K562 (cell line): Measurements from ENCODE around the gene STIL. TPM values are rescaled to one million over a fixed set of nuclear protein-coding genes. Genes with fewer than 3 reads are reported as not detected.
A peak's percentile ranks its signal among the peaks of the same experiment; 100 is the strongest.

ENCODE experiments used
- ATAC-seq: fragments of 200-7000 bp; cut with Tn5 transposase; 3 replicates; pipeline ENCODE4 v1.9.1; 2020; ENCODE audit warnings: moderate library complexity
- BruUV-seq: library from RNA; stranded (reverse); fragments of 400-500 nt; replicated peaks from 2 replicates; lab custom pipeline; 2021; lab: Mats Ljungman, UMichigan
- CTCF ChIA-PET: fragments of 300-600 bp; formaldehyde crosslinking; extraction: SDS; loops from one replicate; lab custom pipeline; 2021; ENCODE audit warnings: low intra/inter-chr PET ratio; lab: Yijun Ruan, JAX
- POLR2A ChIA-PET: fragments of 300-600, 350-650 bp; sonication (Branson Sonifier 250); formaldehyde crosslinking; extraction: SDS; loops from one replicate; lab custom pipeline; 2021; ENCODE audit warnings: antibody characterized with exemption, inconsistent platforms; lab: Yijun Ruan, JAX
- DNase-seq, 4 experiments: peaks; one replicate each; pipeline versions ENCODE4 v3.0.0 to v3.0.0-alpha.2; 2011 to 2018; ENCODE audit warnings: low spot score in 3 of 4, mixed read lengths in 3 of 4; ENCODE audit errors: extremely low read depth in 1 of 4
- FAIRE-seq: peaks from 2 replicates; lab custom pipeline; 2011; peaks lifted over from hg19 to GRCh38; lab: Jason Lieb, UNC
- H2AFZ ChIP-seq: 2 replicates; pipeline ENCODE4 v1.6.0; 2011; ENCODE audit warnings: low read depth, low read length, control low read depth, inconsistent platforms
- H3K27ac ChIP-seq: fragments of 200-600 bp; 3 replicates; pipeline ENCODE4 v1.8.0; 2011; ENCODE audit warnings: low read depth, mild to moderate bottlenecking, control low read depth, inconsistent platforms, low read length, moderate library complexity, mixed read lengths; ENCODE audit errors: extremely low read depth
- H3K27me3 ChIP-seq, 2 experiments: fragments of 300-600 bp in 1 of 2; 2 replicates in 1 of 2; 3 replicates in 1 of 2; pipeline versions ENCODE4 v1.6.0 to v1.8.0; 2011; ENCODE audit warnings: inconsistent platforms in 2 of 2, low read length in 2 of 2, mild to moderate bottlenecking in 1 of 2, mixed read lengths in 1 of 2, moderate library complexity in 1 of 2; ENCODE audit not compliant: control insufficient read depth in 2 of 2, insufficient read depth in 2 of 2
- H3K36me3 ChIP-seq: fragments of 300-600 bp; 3 replicates; pipeline ENCODE4 v1.8.0; 2011; ENCODE audit warnings: mild to moderate bottlenecking, low read length, inconsistent platforms; ENCODE audit not compliant: control insufficient read depth, insufficient read depth
- H3K4me1 ChIP-seq, 2 experiments: fragments of 200-600 bp in 1 of 2; replicated peaks in 1 of 2; 2 replicates in 1 of 2; 3 replicates in 1 of 2; pipeline versions ENCODE4 v1.5.1 to v1.8.0; 2011; ENCODE audit warnings: inconsistent platforms in 2 of 2, low read length in 2 of 2, mild to moderate bottlenecking in 1 of 2, mixed read lengths in 1 of 2, moderate library complexity in 1 of 2; ENCODE audit not compliant: control insufficient read depth in 2 of 2, insufficient read depth in 2 of 2
- H3K4me2 ChIP-seq: 2 replicates; pipeline ENCODE4 v1.6.1; 2011; ENCODE audit warnings: low read length, control low read depth, inconsistent platforms, mixed read lengths; ENCODE audit not compliant: insufficient read depth
- H3K4me3 ChIP-seq: fragments of 200-600 bp; sonication (generic), shearing (Covaris generic); 2 replicates; pipeline ENCODE4 v1.5.1; 2016; ENCODE audit warnings: control low read depth, inconsistent platforms
- H3K79me2 ChIP-seq: fragments of 200-600 bp; 3 replicates; pipeline ENCODE4 v1.8.0; 2011; ENCODE audit warnings: low read length, inconsistent platforms; ENCODE audit not compliant: control insufficient read depth, insufficient read depth
- H3K9ac ChIP-seq, 2 experiments: 2 replicates each; pipeline versions ENCODE4 v1.6.0 to v1.6.1; 2011; ENCODE audit warnings: low read depth in 2 of 2, low read length in 2 of 2, control low read depth in 1 of 2, inconsistent platforms in 1 of 2, mild to moderate bottlenecking in 1 of 2, mixed read lengths in 1 of 2; ENCODE audit not compliant: insufficient read depth in 1 of 2
- H3K9me1 ChIP-seq: one replicate; pipeline ENCODE4 v1.6.0; 2011; ENCODE audit warnings: inconsistent platforms, mild to moderate bottlenecking, low read length, moderate library complexity; ENCODE audit not compliant: control insufficient read depth, insufficient read depth
- H3K9me3 ChIP-seq: replicated peaks from 2 replicates; pipeline ENCODE4 v1.5.1; 2011; ENCODE audit warnings: low read depth, low read length, inconsistent platforms; ENCODE audit not compliant: control insufficient read depth, insufficient read depth
- H4K20me1 ChIP-seq: replicated peaks from 2 replicates; pipeline ENCODE4 v1.6.1; 2011; ENCODE audit warnings: low read length, inconsistent platforms, mixed read lengths; ENCODE audit not compliant: control insufficient read depth, insufficient read depth
- CLOCK ChIP-seq: fragments of 250-450 bp; sonication (Bioruptor Pico); IDR thresholded peaks from 2 replicates; pipeline ENCODE4 v1.4.0; 2020; ENCODE audit warnings: mild to moderate bottlenecking, moderate library complexity, borderline replicate concordance
- CTCFL ChIP-seq: IDR thresholded peaks from 2 replicates; pipeline ENCODE4 v1.6.1; 2011; ENCODE audit warnings: borderline replicate concordance, low read depth, mild to moderate bottlenecking, moderate library complexity, low read length; ENCODE audit not compliant: insufficient read depth, poor library complexity, severe bottlenecking
- ETS2 ChIP-seq: IDR thresholded peaks from 2 replicates; pipeline ENCODE4 v1.6.1; 2016; ENCODE audit warnings: borderline replicate concordance, missing genetic modification characterization, mild to moderate bottlenecking, moderate library complexity, missing compliant biosample characterization; ENCODE audit not compliant: poor library complexity, severe bottlenecking
- MED1 ChIP-seq: sonication (generic); formaldehyde crosslinking; IDR thresholded peaks from 2 replicates; pipeline ENCODE4 v1.8.1; 2023; ENCODE audit warnings: missing genetic modification reagents, borderline replicate concordance
- POLR2A ChIP-seq: fragments of 450-650 bp; conservative IDR thresholded peaks from 2 replicates; pipeline ENCODE4 v1.6.1; 2016
- USF2 ChIP-seq: sonication (generic); formaldehyde crosslinking; IDR thresholded peaks from 2 replicates; pipeline ENCODE4 v1.5.0; 2020; ENCODE audit warnings: missing genetic modification reagents
- ZNF174 ChIP-seq: fragments of 250-450 bp; sonication (Bioruptor Pico); IDR thresholded peaks from 2 replicates; pipeline ENCODE4 v1.4.0; 2020; ENCODE audit warnings: mild to moderate bottlenecking
- ZNF239 ChIP-seq: fragments of 250-450 bp; sonication (Bioruptor Pico); IDR thresholded peaks from 2 replicates; pipeline ENCODE4 v1.4.0; 2020; ENCODE audit warnings: mild to moderate bottlenecking
- ZNF316 ChIP-seq: fragments of 450-650 bp; IDR thresholded peaks from 2 replicates; pipeline ENCODE4 v1.6.1; 2016
- ZSCAN32 ChIP-seq: fragments of 450-650 bp; formaldehyde crosslinking; IDR thresholded peaks from 2 replicates; pipeline ENCODE4 v1.4.0; 2020; ENCODE audit warnings: mild to moderate bottlenecking, moderate library complexity
- WGBS: fragments of 100-300 bp; shearing (Covaris generic); methylation state at CpG from one replicate; pipeline ENCODE4 v1.1.6; 2016; ENCODE audit warnings: low coverage, mixed read lengths; ENCODE audit not compliant: insufficient coverage; ENCODE audit errors: missing lambda C conversion rate; 5-methylcytosine and 5-hydroxymethylcytosine counted together
- in situ Hi-C: fragments of 300-500 bp; cut with MboI; formaldehyde crosslinking; loops from 4 replicates; pipeline ENCODE4 v1.15.0; 2018; ENCODE audit warnings: inconsistent platforms, mixed read lengths
- intact Hi-C: fragments of 100-400 bp; cut with micrococcal nuclease; formaldehyde crosslinking; loops from 2 replicates; pipeline ENCODE4 v1.14.2; 2022
- polyA plus RNA-seq, 8 experiments: library from polyadenylated mRNA; depleted of rRNA in 4 of 8; stranded (reverse) in 5 of 8; unstranded in 3 of 8; fragments of >200 nt; fragmentation: Nextera tagmentation in 2 of 8; fragmentation: Illumina TruSeq in 1 of 8; extraction: Ambion mirVana in 2 of 8; extraction: Trizol in 1 of 8; gene quantifications; 2 replicates each; pipeline versions ENCODE4 v1.2.1 to v1.2.3, GENCODE V29; 2011 to 2014; ENCODE audit warnings: inconsistent platforms in 1 of 8, missing spikeins in 1 of 8
- total RNA-seq, 7 experiments: library from RNA; depleted of rRNA in 6 of 7; stranded (reverse); fragments of >200 nt in 6 of 7; fragmentation: Illumina TruSeq in 2 of 7; extraction: Trizol in 2 of 7; gene quantifications; 2 replicates each; pipeline versions ENCODE4 v1.2.1 to v1.2.3, GENCODE V29; 2011 to 2021; ENCODE audit warnings: low replicate concordance in 1 of 7

The STIL gene
- total and polyA plus RNA-seq, 9 of the 15 experiments (the other 6 are each of a cell fraction or from before 2014, with no cell fraction given), result 10.5 to 77.4 (median 39.6) TPM

GRCh38 chr1:47249755-47250154 lies 64.2 kb downstream of the STIL start:
- no peaks in the 10 kb centered on the region for H3K9me1 ChIP-seq
- TF ChIP-seq POLR2A, result 0 out of 2 replicates have a peak, but pooled peaks have one; percentile 12
- TF ChIP-seq ETS2, result no peak
- TF ChIP-seq, all 486 proteins: peak for 1
- Histone ChIP-seq H3K79me2 (no peaks in the 10 kb centered on the region), H3K4me1 (peaks cover 2 to 9% of the 10 kb centered on the region in 2 experiments; a peak in 2 of 5 replicates), H3K4me2 (no peak overlapping the region), H3K4me3 (no peak overlapping the region), H2AFZ (no peak overlapping the region), H3K27ac (no peak overlapping the region), H3K36me3 (peaks cover 49% of the 10 kb centered on the region), H3K9ac (no peak overlapping the region), H3K9me3 (no peaks in the 10 kb centered on the region), H4K20me1 (no peaks in the 10 kb centered on the region), H3K27me3 (no peaks in the 10 kb centered on the region)
- FAIRE-seq, result no peak
- intact Hi-C loops (no loop called here), in situ Hi-C loops (no loop called here)
- no TSS peak for BruUV-seq
- ChIA-PET CTCF (no interaction called here), POLR2A (interaction anchor here (0.6 to 2.1 kb wide), 3 partner anchors 10 to 35 kb away, joined by 3 to 8 read pairs (median 4); no protein-coding TSS in a partner anchor)
- no peak for DNase-seq
- ATAC-seq, result no peak
- 86% methylated on average over 3 of the region's 3 CpGs for WGBS

- Histone ChIP-seq H3K9me1 (peaks cover 3% of the 10 kb centered on the region), H3K27ac (no peak overlapping the region), H3K9ac (no peak overlapping the region), H2AFZ (peak overlapping the region; percentile 67), H4K20me1 (no peaks in the 10 kb centered on the region), H3K36me3 (no peaks in the 10 kb centered on the region), H3K4me3 (no peak overlapping the region), H3K27me3 (no peaks in the 10 kb centered on the region), H3K79me2 (no peaks in the 10 kb centered on the region), H3K4me1 (peaks cover 29 to 44% of the 10 kb centered on the region in 2 experiments), H3K4me2 (no peak overlapping the region), H3K9me3 (no peaks in the 10 kb centered on the region)
- intact Hi-C loops (no loop called here), in situ Hi-C loops (no loop called here)
- ChIA-PET POLR2A (interaction anchor here (0.6 to 3.2 kb wide), 9 partner anchors 8 to 70 kb away, joined by 3 to 12 read pairs (median 5); partner anchors contain the start of genes STIL and TAL1), CTCF (no interaction called here)
- FAIRE-seq (no peak), DNase-seq (no peak), ATAC-seq (no peak)
- no TSS peak for BruUV-seq
- WGBS, result 12% methylated on average over 3 of the region's 3 CpGs
- TF ChIP-seq ZNF316 (peak; percentile 96), ZNF239 (CRISPR knock-in tag) (no peak), CLOCK (no peak), ZNF174 (CRISPR knock-in tag) (no peak), MED1 (CRISPR knock-in tag) (no peak), USF2 (CRISPR knock-in tag) (no peak), CTCFL (no peak), ZSCAN32 (CRISPR knock-in tag) (no peak)
Measured at GRCh38 chr1:47244339-47244862, 69.5 kb downstream of the STIL start.
